Caki2 (cell line): ENCODE results near the gene RHOB. TPM values are rescaled to one million over a fixed set of nuclear protein-coding genes. Genes with fewer than 3 reads are reported as not detected.
A peak's percentile ranks its signal among the peaks of the same experiment; 100 is the strongest.
"Not testable (repeated sequence)": the region's sequence is repeated elsewhere in the genome, so short reads cannot be mapped to it uniquely, and the experiment has no call there.

Experiments used
- DNase-seq: peaks from one replicate; pipeline ENCODE4 v3.0.0-alpha.2; 2015; ENCODE audit warnings: low read depth
- in situ Hi-C: cut with HindIII; loops from 2 replicates; pipeline ENCODE4 v1.10.0; 2016; ENCODE audit warnings: low sequenced_read_pairs, low pct_unique_long_range_greater_than_20kb, mixed read lengths
- total RNA-seq: library from RNA; depleted of rRNA; stranded (reverse); fragments of >200 nt; shearing (Covaris generic); gene quantifications from 2 replicates; pipeline ENCODE4 v1.2.3, GENCODE V29; 2014; ENCODE audit warnings: low replicate concordance

Gene RHOB
- total RNA-seq, 1 experiment from 2014 or later, result 151 TPM

GRCh38 chr2:20448246-20448976 is 1.5 kb downstream of the RHOB start:
- in situ Hi-C loops, result loop anchor here (25.0 kb wide), 1 partner anchor 189 kb away; no protein-coding TSS in a partner anchor
- DNase-seq, result peak; percentile 22

DNA sequence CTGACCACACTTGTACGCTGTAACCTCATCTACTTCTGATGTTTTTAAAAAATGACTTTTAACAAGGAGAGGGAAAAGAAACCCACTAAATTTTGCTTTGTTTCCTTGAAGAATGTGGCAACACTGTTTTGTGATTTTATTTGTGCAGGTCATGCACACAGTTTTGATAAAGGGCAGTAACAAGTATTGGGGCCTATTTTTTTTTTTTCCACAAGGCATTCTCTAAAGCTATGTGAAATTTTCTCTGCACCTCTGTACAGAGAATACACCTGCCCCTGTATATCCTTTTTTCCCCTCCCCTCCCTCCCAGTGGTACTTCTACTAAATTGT is 2.1 kb downstream of the RHOB start:
- in situ Hi-C loops, result loop anchor here (25.0 kb wide), 1 partner anchor 188 kb away; no protein-coding TSS in a partner anchor
- no peak for DNase-seq

GRCh38 chr2:20449501-20450200 is 2.8 kb downstream of the RHOB start:
- in situ Hi-C loops, result loop anchor here (25.0 kb wide), 1 partner anchor 188 kb away; no protein-coding TSS in a partner anchor
- DNase-seq, result peak; percentile 19

GRCh38 chr2:20450201-20450999 is 3.5 kb downstream of the RHOB start:
- DNase-seq, result peak; percentile 47
- in situ Hi-C loops, result no loop called here

- in situ Hi-C loops, result no loop called here
These were observed 4.1 kb downstream of the RHOB start for GRCh38 chr2:20451000-20451290.

GRCh38 chr2:20451341-20451740 is 4.5 kb downstream of the RHOB start:
- no peak for DNase-seq
- in situ Hi-C loops, result no loop called here

More at GRCh38 chr2:20451000-20451290, 4.1 kb downstream of the RHOB start:
- DNase-seq, result no peak

DNA sequence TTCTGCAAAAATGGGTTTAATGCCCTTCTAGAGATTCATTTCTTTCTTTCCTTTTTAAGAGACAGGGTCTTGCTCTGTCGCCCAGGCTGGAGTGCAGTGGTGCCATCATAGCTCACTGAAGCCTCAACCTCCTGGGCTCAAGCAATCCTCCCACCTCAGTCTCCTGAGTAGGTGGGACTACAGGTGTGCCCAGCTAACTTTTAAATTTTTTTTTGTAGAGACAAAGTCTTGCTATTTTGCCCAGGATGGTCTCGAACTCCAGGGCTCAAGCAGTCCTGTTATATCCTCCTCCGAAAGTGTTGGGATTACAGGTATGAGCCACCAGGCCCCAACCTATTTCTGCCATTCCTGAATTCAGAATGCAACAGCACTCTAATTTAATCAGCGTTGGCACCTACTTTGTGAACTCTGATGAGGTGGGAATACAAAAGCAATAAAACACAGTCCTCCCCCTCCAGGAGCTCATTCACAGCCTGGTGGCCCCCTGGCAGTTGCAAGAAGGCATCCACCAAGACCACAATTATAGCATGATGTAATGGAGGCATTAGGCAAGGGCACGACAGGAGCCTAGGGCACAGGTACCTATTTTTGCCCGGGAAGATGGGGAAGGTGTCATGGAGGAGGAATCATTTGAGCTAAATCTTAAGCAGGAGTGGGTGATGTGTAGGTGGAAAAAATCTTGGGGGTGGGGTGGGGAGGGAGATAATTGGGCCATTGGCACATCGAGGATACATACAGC is 5.1 kb downstream of the RHOB start:
- in situ Hi-C loops, result no loop called here
- DNase-seq, result no peak

DNA sequence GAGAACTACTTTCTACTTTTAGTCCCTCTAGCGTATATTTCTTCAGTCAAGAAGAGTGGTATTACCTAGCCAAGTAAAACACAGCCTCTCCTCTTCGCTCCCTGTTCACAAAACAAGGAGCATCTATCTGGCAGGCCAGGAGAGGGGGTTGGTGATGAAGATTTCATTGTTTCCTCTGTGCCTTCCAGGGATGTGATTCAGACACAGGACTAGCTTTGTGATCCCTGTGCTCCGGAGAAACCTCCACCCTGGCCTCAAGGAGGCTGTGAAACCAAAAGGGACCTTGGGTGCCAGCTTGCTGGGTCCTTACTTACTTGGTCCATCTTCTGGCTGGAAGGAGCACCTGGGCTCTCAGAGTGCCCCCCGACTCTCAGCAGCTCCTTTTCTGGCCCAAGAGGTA is 5.7 kb downstream of the RHOB start:
- DNase-seq, result peak; percentile 43
- in situ Hi-C loops, result no loop called here

- DNase-seq, result no peak
- in situ Hi-C loops, result no loop called here
These were observed 6.2 kb downstream of the RHOB start for GRCh38 chr2:20453087-20453486.

DNA sequence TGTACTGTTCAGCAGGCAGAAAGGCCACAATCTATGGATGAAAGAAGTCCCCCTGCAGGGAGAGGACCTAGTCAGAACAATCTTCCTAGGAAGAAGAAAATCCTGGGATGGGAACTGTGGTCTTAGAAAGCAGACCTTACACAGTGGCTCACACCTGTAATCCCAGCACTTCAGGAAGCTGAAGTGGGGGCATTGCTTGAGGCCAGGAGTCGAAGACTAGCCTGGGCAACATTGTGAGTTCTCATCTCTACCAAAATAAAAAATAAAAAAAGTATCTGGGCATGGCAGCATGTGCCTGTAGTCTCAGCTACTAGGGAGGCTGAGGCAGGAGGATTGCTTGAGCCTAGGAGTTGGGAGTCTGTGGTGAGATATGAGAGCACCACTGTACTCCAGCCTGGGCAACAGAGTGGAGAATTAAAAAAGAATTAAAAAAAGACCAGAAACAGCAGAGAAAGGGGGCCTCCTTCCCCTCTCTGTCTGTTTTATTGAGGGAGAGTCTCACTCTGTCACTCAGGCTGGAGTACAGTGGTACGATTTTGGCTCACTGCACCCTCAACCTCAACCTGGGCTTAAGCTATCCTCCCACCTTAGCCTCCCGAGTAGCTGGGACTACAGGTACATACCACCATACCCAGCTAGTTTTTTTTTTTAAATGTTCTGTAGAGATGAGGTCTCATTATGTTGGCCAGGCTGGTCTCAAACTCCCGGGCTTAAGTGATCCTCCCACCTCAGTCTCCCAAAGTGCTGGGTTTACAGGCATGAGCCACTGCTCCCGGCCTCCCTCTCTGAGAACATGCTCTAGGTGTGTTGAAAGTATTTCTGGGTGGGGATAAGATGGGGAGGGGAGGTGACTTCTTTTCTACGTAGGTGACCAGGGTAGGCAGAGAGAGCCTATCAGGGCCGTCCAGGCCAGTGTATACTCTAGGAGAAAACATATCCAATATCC is 7.4 kb downstream of the RHOB start:
- in situ Hi-C loops, result no loop called here
- DNase-seq, result no peak

DNA sequence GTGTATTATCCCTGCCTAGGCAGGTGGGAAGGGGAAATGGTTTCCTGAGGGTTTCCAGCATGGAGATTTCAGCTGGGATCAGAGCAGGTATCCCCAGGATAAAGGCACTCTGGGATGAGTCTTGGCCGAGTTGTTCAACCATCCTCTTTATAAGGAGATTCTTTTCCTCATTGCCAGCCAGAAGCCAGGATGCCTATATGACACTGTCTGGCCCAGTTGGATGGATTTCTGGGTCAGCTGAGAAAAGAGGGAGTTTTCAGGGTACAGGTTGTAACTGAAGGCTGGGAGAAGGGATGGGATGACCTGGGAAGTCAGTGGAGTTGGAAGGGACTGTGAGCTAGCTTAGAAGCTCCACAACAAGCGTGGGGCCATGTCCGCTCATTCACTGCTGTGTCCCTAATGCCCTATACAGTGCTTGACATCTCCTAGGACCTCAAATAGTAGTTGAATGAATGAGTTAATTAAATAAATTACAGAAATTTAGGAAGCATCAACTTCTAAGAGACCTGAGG is 8.3 kb downstream of the RHOB start:
- in situ Hi-C loops, result no loop called here
- no peak for DNase-seq

- DNase-seq, result no peak
- in situ Hi-C loops, result no loop called here
These were observed 9.3 kb downstream of the RHOB start for GRCh38 chr2:20456116-20456571.

- DNase-seq, result no peak
- in situ Hi-C loops, result no loop called here
These were observed 10.0 kb downstream of the RHOB start for GRCh38 chr2:20456636-20457426.

- DNase-seq, result no peak
- in situ Hi-C loops, result no loop called here
These were observed 11.1 kb downstream of the RHOB start for GRCh38 chr2:20457661-20458630.

GRCh38 chr2:20458737-20459484 is 12.0 kb downstream of the RHOB start:
- DNase-seq, in situ Hi-C loops: not testable (repeated sequence)
